Measurements from ENCODE around the gene RECK.

The RECK gene

DNA sequence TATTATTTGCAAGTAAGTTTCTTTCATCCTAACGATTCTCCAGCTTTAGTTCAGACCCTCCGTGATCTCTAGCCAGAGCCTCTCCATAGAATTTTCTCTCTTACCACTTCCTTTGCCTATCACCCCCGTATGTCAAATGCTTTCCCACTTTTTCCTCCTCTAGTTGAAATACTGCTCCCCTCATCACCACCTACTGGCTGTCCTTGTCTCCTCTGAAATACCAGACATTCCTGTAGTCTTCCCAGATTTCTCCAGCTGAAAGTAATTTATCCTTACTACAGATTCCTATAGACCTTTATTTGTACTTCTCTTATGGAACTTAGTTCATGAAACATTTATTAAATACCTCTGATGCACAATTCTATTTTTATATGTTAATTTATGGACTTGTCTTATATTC lies 63.8 kb downstream of the RECK start:
- H3K4me3 ChIP-seq (ENCODE audit: low read depth, low read length) = no peak overlapping the region
- no peak for DNase-seq (ENCODE audit: low read depth, low spot score)
- TF ChIP-seq, protein P1, sequence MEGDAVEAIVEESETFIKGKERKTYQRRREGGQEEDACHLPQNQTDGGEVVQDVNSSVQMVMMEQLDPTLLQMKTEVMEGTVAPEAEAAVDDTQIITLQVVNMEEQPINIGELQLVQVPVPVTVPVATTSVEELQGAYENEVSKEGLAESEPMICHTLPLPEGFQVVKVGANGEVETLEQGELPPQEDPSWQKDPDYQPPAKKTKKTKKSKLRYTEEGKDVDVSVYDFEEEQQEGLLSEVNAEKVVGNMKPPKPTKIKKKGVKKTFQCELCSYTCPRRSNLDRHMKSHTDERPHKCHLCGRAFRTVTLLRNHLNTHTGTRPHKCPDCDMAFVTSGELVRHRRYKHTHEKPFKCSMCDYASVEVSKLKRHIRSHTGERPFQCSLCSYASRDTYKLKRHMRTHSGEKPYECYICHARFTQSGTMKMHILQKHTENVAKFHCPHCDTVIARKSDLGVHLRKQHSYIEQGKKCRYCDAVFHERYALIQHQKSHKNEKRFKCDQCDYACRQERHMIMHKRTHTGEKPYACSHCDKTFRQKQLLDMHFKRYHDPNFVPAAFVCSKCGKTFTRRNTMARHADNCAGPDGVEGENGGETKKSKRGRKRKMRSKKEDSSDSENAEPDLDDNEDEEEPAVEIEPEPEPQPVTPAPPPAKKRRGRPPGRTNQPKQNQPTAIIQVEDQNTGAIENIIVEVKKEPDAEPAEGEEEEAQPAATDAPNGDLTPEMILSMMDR (IDR thresholded peaks at IDR 0.05; ENCODE audit: insufficient read depth, low read length, missing control alignments) = peak; percentile 40
- CTCF ChIA-PET = interaction anchor here (0.6 to 4.0 kb wide), 15 partner anchors 13 to 497 kb away, joined by 3 to 35 read pairs (median 3); partner anchors contain the start of gene CLTA
- POLR2A ChIA-PET = interaction anchor here (0.9 to 2.1 kb wide), 5 partner anchors 64 to 176 kb away, joined by 3 to 7 read pairs (median 5); partner anchors contain the start of genes CLTA and RECK

DNA sequence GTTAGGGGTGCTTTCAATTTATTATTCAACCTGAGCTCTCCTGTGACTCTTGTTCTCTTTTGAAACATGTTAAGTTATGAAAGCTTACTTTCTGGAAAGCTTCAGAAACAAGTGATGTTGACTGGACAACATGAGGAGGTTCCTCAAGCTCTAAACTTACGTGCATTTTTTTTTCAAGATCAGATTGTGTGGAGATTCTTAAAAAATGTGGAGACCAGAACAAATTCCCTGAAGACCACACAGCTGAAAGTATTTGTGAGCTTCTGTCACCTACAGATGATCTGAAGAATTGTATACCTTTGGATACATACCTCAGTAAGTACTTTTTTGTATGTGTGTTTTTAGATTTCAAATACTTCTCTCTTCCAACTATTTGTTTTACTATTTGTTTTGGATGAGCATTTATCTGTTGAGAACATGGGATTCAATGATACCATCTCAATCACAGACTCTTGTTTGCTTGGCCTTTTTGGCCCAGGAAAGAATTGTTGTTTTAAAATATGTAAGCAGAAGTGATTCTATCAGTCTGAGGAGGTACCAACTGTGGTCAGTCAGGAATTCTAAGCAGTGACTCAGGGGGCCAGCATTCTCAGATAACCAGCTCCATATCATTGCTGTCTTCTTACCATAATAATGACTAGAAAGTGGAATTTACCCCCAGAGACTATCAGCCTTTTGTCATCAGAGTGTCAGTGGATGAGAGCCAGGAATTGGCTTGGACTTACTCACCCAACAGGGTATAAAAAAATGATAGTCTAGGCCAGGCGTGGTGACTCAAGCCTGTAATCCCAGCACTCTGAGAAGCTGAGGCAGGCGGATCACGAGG lies 65.4 kb downstream of the RECK start:
- H3K4me3 ChIP-seq (ENCODE audit: low read depth, low read length) = no peak overlapping the region
- TF ChIP-seq, protein P1 (IDR thresholded peaks at IDR 0.05; ENCODE audit: insufficient read depth, low read length, missing control alignments) = no peak
- DNase-seq (ENCODE audit: low read depth, low spot score) = peak; percentile 96
- POLR2A ChIA-PET = interaction anchor here (0.6 to 2.6 kb wide), 11 partner anchors 45 to 178 kb away, joined by 3 to 12 read pairs (median 5); partner anchors contain the start of genes CLTA and RECK
- CTCF ChIA-PET = interaction anchor here (0.7 to 4.0 kb wide), 16 partner anchors 8 to 312 kb away, joined by 3 to 35 read pairs (median 4); partner anchors contain the start of gene CLTA

DNA sequence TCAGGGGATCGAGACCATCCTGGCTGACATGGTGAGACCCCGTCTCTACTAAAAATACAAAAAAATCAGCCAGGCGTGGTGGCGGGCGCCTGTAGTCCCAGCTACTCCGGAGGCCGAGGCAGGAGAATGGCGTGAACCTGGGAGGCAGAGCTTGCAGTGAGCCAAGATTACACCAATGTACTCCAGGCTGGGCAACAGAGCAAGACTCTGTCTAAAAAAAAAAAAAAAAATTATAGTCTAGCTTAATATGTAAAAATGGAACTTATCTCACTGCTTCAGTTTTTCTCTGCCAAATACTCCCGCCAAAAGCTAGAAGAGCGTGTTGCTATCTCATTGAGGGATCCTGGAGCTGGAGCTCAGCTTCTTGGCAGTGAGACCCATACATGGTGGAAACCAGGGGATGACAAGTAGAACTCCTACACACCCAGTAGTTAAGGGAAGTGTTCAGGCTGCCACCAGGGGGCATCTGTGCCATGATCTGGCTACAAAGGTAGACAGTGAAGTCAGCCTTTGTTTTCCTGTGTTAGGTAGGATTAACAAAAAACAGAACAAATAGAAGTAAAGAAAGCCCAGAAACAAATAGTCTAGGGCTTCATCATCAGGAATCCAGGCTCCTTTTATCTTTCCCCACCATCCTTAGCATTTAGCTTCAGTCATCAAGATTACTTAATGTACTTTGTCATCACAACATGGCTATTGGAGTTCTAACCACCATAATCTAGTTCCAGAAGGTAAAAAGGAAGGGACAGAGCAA lies 66.2 kb downstream of the RECK start:
- no peak for DNase-seq (ENCODE audit: low read depth, low spot score)
- POLR2A ChIA-PET = interaction anchor here (0.9 to 2.6 kb wide), 7 partner anchors 46 to 141 kb away, joined by 3 to 12 read pairs (median 8); partner anchors contain the start of genes CLTA and RECK
- no peak overlapping the region for H3K4me3 ChIP-seq (ENCODE audit: low read depth, low read length)

DNA sequence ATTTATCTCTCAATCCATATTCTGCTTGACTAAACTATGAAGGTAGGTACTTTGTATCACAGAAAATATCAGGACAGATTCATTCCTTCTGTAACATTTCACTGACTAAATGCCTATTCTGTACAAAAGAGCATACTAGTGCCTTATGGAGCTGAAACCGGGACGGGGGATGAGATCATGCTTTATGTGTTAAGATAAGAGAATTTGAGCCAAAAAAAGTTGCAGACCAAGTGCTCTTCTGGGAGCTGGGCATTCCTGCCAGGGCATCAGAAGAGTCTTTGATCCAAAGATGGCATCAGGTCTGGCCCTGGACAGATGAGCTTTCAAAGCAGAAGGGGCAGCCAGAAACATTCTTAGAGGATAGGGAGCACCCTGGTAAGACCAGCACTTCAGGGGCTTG lies 72.4 kb downstream of the RECK start:
- ChIA-PET POLR2A (no interaction called here), CTCF (interaction anchor here (0.9 to 4.1 kb wide), 4 partner anchors 17 to 163 kb away, joined by 3 to 17 read pairs (median 3); no protein-coding TSS in a partner anchor)
- no peak overlapping the region for H3K4me3 ChIP-seq (ENCODE audit: low read depth, low read length)
- TF ChIP-seq, protein P1 (IDR thresholded peaks at IDR 0.05; ENCODE audit: insufficient read depth, low read length, missing control alignments) = no peak
- DNase-seq (ENCODE audit: low read depth, low spot score) = no peak

More for the DNA sequence above, 66.2 kb downstream of the RECK start:
- CTCF ChIA-PET = interaction anchor here (0.6 to 4.0 kb wide), 19 partner anchors 8 to 148 kb away, joined by 3 to 35 read pairs (median 4); partner anchors contain the start of genes CLTA and GLIPR2
- TF ChIP-seq, protein P1 (IDR thresholded peaks at IDR 0.05; ENCODE audit: insufficient read depth, low read length, missing control alignments) = peak; percentile 43

DNA sequence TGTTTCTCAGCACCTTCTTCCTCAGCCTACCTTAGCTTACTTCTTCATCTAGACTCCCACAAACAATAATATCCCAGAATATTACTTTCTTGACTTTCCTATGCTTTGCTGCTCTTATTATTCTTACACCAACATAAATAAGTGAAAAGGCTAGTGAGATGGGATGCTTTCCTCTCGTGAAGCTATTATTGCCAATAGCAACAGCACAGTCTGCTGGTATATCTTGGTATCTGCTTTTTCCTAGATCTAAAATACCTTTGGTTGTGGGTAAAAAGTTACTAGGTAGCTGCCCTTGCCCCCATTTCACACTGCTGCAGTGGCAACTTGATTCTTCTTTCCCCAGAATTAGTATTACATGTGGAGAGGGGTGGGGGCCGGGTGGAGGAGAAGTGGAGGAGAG lies 73.7 kb downstream of the RECK start:
- ChIA-PET POLR2A (no interaction called here), CTCF (interaction anchor here (1.1 to 4.1 kb wide), 6 partner anchors 9 to 155 kb away, joined by 3 to 17 read pairs (median 5); no protein-coding TSS in a partner anchor)
- no peak for DNase-seq (ENCODE audit: low read depth, low spot score)
- TF ChIP-seq, protein P1 (IDR thresholded peaks at IDR 0.05; ENCODE audit: insufficient read depth, low read length, missing control alignments) = no peak
- H3K4me3 ChIP-seq (ENCODE audit: low read depth, low read length) = no peak overlapping the region

All from AG04449 (cell line).